ENCODE measurements around the gene SLC22A31.
A peak's percentile ranks its signal among the peaks of the same experiment; 100 is the strongest.
"Not testable (repeated sequence)": the region's sequence is repeated elsewhere in the genome, so short reads cannot be mapped to it uniquely, and the experiment has no call there.

The SLC22A31 gene

GRCh38 chr16:89167425-89167941 lies 32.9 kb downstream of the SLC22A31 start:
- peak; percentile 73 to 76 for DNase-seq (ENCODE audit: extremely low read depth in 1 of 2, low read depth in 1 of 2)

GRCh38 chr16:89166696-89167424 lies 33.5 kb downstream of the SLC22A31 start:
- no peak for DNase-seq (ENCODE audit: extremely low read depth in 1 of 2, low read depth in 1 of 2)

GRCh38 chr16:89165681-89165979 lies 34.7 kb downstream of the SLC22A31 start:
- DNase-seq (ENCODE audit: extremely low read depth in 1 of 2, low read depth in 1 of 2), result not testable (repeated sequence)

GRCh38 chr16:89164847-89165680 lies 35.3 kb downstream of the SLC22A31 start:
- no peak for DNase-seq (ENCODE audit: extremely low read depth in 1 of 2, low read depth in 1 of 2)

- no peak for DNase-seq (ENCODE audit: extremely low read depth in 1 of 2, low read depth in 1 of 2)
These were observed 35.9 kb downstream of the SLC22A31 start for GRCh38 chr16:89164436-89164835.

- DNase-seq (ENCODE audit: extremely low read depth in 1 of 2, low read depth in 1 of 2), result no peak
These were observed 37.0 kb downstream of the SLC22A31 start for GRCh38 chr16:89163297-89163696.

GRCh38 chr16:89161763-89162713 lies 38.3 kb downstream of the SLC22A31 start:
- no peak for DNase-seq (ENCODE audit: extremely low read depth in 1 of 2, low read depth in 1 of 2)

- DNase-seq (ENCODE audit: extremely low read depth in 1 of 2, low read depth in 1 of 2), result no peak
These were observed 39.2 kb downstream of the SLC22A31 start for GRCh38 chr16:89160977-89161701.

GRCh38 chr16:89159850-89160354 lies 40.4 kb downstream of the SLC22A31 start:
- no peak for DNase-seq (ENCODE audit: extremely low read depth in 1 of 2, low read depth in 1 of 2)

GRCh38 chr16:89159066-89159849 lies 41.1 kb downstream of the SLC22A31 start:
- no peak for DNase-seq (ENCODE audit: extremely low read depth in 1 of 2, low read depth in 1 of 2)

- no peak for DNase-seq (ENCODE audit: extremely low read depth in 1 of 2, low read depth in 1 of 2)
These were observed 42.6 kb downstream of the SLC22A31 start for GRCh38 chr16:89157778-89158177.

- no peak for DNase-seq (ENCODE audit: extremely low read depth in 1 of 2, low read depth in 1 of 2)
These were observed 43.3 kb downstream of the SLC22A31 start for GRCh38 chr16:89156740-89157645.

- no peak for DNase-seq (ENCODE audit: extremely low read depth in 1 of 2, low read depth in 1 of 2)
These were observed 44.2 kb downstream of the SLC22A31 start for GRCh38 chr16:89155851-89156739.

GRCh38 chr16:89155184-89155679 lies 45.1 kb downstream of the SLC22A31 start:
- DNase-seq (ENCODE audit: extremely low read depth in 1 of 2, low read depth in 1 of 2), result no peak

GRCh38 chr16:89154390-89155183 lies 45.8 kb downstream of the SLC22A31 start:
- no peak for DNase-seq (ENCODE audit: extremely low read depth in 1 of 2, low read depth in 1 of 2)

GRCh38 chr16:89153848-89154271 lies 46.5 kb downstream of the SLC22A31 start:
- DNase-seq (ENCODE audit: extremely low read depth in 1 of 2, low read depth in 1 of 2), result no peak

Measured in stimulated activated CD8-positive, alpha-beta memory T cell treated with anti-CD3 and anti-CD28 coated beads, Interleukin-7, amount 100 ng/mL, for 48 hours (primary cell).